Liver (tissue), 9 donors: ENCODE data around the gene TMEM101. TPM values are rescaled to one million over a fixed set of nuclear protein-coding genes. Genes with fewer than 3 reads are reported as not detected.

Experiments
- DNase-seq: peaks from one replicate; pipeline ENCODE4 v3.0.0-alpha.2; 2017; ENCODE audit warnings: low spot score
- H3K27ac ChIP-seq, 2 donors: one replicate each; pipeline ENCODE4 v1.7.0; 2013; ENCODE audit warnings: inconsistent platforms in 2 of 2, low read length in 2 of 2, control low read depth in 1 of 2, low read depth in 1 of 2, mild to moderate bottlenecking in 1 of 2
- H3K27me3 ChIP-seq, 4 donors: one replicate each; pipeline versions ENCODE4 v1.6.1 to v1.7.0; 2013; ENCODE audit warnings: low read length in 3 of 4, inconsistent platforms in 1 of 4, mild to moderate bottlenecking in 1 of 4, moderate library complexity in 1 of 4; ENCODE audit not compliant: control insufficient read depth in 4 of 4, insufficient read depth in 4 of 4
- H3K36me3 ChIP-seq, 4 donors: one replicate each; pipeline versions ENCODE4 v1.6.1 to v1.7.0; 2013; ENCODE audit warnings: low read length in 3 of 4, mild to moderate bottlenecking in 3 of 4, low read depth in 1 of 4, moderate library complexity in 1 of 4; ENCODE audit not compliant: control insufficient read depth in 4 of 4, insufficient read depth in 3 of 4
- H3K4me1 ChIP-seq, 4 donors: one replicate each; pipeline versions ENCODE4 v1.6.1 to v1.7.0; 2013; ENCODE audit warnings: low read length in 3 of 4, mild to moderate bottlenecking in 3 of 4, moderate library complexity in 1 of 4; ENCODE audit not compliant: control insufficient read depth in 4 of 4, insufficient read depth in 4 of 4
- H3K4me3 ChIP-seq, 3 donors: one replicate each; pipeline versions ENCODE4 v1.6.1 to v1.7.0; 2013; ENCODE audit warnings: low read length in 3 of 3, control low read depth in 1 of 3, low read depth in 1 of 3, mild to moderate bottlenecking in 1 of 3
- H3K9ac ChIP-seq, 2 donors: one replicate each; pipeline ENCODE4 v1.7.0; 2013; ENCODE audit warnings: low read length in 2 of 2, mild to moderate bottlenecking in 2 of 2, moderate library complexity in 2 of 2, control low read depth in 1 of 2, low read depth in 1 of 2
- H3K9me3 ChIP-seq, 4 donors: one replicate each; pipeline versions ENCODE4 v1.6.1 to v1.7.0; 2013; ENCODE audit warnings: low read length in 3 of 4; ENCODE audit not compliant: control insufficient read depth in 4 of 4
- ATF3 ChIP-seq: IDR thresholded peaks from 2 replicates; pipeline ENCODE4 v1.6.1; 2016; ENCODE audit warnings: antibody characterized with exemption
- EGR1 ChIP-seq, 2 donors: IDR thresholded peaks; 2 replicates each; pipeline ENCODE4 v1.6.1; 2016 to 2018; ENCODE audit warnings: antibody characterized with exemption in 2 of 2, low read depth in 2 of 2
- FOXA2 ChIP-seq: IDR thresholded peaks from 2 replicates; pipeline ENCODE4 v1.6.1; 2016; ENCODE audit warnings: antibody characterized with exemption
- NR2F2 ChIP-seq: IDR thresholded peaks from 2 replicates; pipeline ENCODE4 v1.6.1; 2016; ENCODE audit warnings: antibody characterized with exemption
- RAD21 ChIP-seq, 2 donors: IDR thresholded peaks; 2 replicates each; pipeline ENCODE4 v1.6.1; 2016; ENCODE audit warnings: antibody characterized with exemption in 2 of 2, mild to moderate bottlenecking in 2 of 2
- RXRA ChIP-seq, 2 donors: IDR thresholded peaks; 2 replicates each; pipeline ENCODE4 v1.6.1; 2017 to 2018; ENCODE audit warnings: antibody characterized with exemption in 2 of 2, mild to moderate bottlenecking in 1 of 2
- TAF1 ChIP-seq: conservative IDR thresholded peaks from 2 replicates; pipeline ENCODE4 v1.6.1; 2016; ENCODE audit warnings: antibody characterized with exemption, mild to moderate bottlenecking
- YY1 ChIP-seq: IDR thresholded peaks from 2 replicates; pipeline ENCODE4 v1.6.1; 2016; ENCODE audit warnings: antibody characterized with exemption, mild to moderate bottlenecking
- WGBS: extraction: QIAGEN DNeasy Blood & Tissue Kit; methylation state at CpG from one replicate; pipeline ENCODE4 v1.1.7; 2013; 5-methylcytosine and 5-hydroxymethylcytosine counted together
- polyA plus RNA-seq, 2 donors: library from polyadenylated mRNA; stranded (reverse) in 1 of 2; unstranded in 1 of 2; fragments of 200-250 nt in 1 of 2; fragments of >200 nt in 1 of 2; fragmentation: Nextera tagmentation in 1 of 2; extraction: Ambion mirVana in 1 of 2; gene quantifications; one replicate each; pipeline versions ENCODE4 v1.2.1 to v1.2.3, GENCODE V29; 2013 to 2015
- total RNA-seq, 2 donors: library from RNA; depleted of rRNA; stranded (reverse); fragments of >200 nt; gene quantifications; one replicate each; pipeline ENCODE4 v1.2.3, GENCODE V29; 2014
- TF ChIP-seq, protein P1 (sequence below): IDR thresholded peaks from 2 replicates; pipeline ENCODE4 v1.6.1; 2016; ENCODE audit warnings: antibody characterized with exemption, mild to moderate bottlenecking
- donor health status: healthy.
- donor health status: healthy.
- donor health status: healthy.
- donor health status: healthy.
- donor health status: healthy.

TMEM101 gene
- total and polyA plus RNA-seq, 4 donors: 12.0 to 25.7 (median 21.4) TPM

DNA sequence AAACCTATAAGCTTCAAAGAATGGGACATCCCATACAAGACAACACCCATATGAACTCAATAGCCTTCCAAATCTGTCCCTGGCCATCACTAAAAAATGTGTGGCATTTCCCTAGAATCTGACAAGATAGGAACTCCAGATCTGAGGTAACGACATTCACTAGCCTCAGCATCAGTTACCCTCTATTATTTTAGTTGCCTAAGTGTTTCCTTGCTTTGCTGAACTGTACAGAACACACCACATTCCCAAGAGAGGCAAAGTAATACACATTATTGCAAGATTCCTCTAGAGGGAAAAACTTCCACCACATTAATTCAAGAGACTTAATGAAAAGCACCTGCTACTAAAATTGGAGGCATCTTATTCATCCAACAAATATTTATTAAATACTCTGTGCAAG is 46.7 kb upstream of the TMEM101 start:
- Histone ChIP-seq H3K27ac (no peak overlapping the region), H3K9me3 (no peaks in the 10 kb centered on the region), H3K4me3 (no peak overlapping the region), H3K27me3 (no peaks in the 10 kb centered on the region), H3K36me3 (peaks cover 5 to 18% (median 12%) of the 10 kb centered on the region in 4 donors), H3K9ac (no peak overlapping the region), H3K4me1 (peaks cover 0 to 14% (median 8%) of the 10 kb centered on the region in 4 donors)
- no peak for TF ChIP-seq TAF1
- TF ChIP-seq, protein P1, sequence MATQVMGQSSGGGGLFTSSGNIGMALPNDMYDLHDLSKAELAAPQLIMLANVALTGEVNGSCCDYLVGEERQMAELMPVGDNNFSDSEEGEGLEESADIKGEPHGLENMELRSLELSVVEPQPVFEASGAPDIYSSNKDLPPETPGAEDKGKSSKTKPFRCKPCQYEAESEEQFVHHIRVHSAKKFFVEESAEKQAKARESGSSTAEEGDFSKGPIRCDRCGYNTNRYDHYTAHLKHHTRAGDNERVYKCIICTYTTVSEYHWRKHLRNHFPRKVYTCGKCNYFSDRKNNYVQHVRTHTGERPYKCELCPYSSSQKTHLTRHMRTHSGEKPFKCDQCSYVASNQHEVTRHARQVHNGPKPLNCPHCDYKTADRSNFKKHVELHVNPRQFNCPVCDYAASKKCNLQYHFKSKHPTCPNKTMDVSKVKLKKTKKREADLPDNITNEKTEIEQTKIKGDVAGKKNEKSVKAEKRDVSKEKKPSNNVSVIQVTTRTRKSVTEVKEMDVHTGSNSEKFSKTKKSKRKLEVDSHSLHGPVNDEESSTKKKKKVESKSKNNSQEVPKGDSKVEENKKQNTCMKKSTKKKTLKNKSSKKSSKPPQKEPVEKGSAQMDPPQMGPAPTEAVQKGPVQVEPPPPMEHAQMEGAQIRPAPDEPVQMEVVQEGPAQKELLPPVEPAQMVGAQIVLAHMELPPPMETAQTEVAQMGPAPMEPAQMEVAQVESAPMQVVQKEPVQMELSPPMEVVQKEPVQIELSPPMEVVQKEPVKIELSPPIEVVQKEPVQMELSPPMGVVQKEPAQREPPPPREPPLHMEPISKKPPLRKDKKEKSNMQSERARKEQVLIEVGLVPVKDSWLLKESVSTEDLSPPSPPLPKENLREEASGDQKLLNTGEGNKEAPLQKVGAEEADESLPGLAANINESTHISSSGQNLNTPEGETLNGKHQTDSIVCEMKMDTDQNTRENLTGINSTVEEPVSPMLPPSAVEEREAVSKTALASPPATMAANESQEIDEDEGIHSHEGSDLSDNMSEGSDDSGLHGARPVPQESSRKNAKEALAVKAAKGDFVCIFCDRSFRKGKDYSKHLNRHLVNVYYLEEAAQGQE: no peak
- no peak for TF ChIP-seq FOXA2
- TF ChIP-seq RXRA (IDR thresholded peaks at IDR 0.05): no peak
- no peak for TF ChIP-seq NR2F2
- TF ChIP-seq RAD21 (IDR thresholded peaks at IDR 0.05): no peak
- 90% methylated on average over 1 of the region's 1 CpG for WGBS
- no peak for DNase-seq

GRCh38 chr17:44059101-44059892 is 44.5 kb upstream of the TMEM101 start:
- no peak overlapping the region for H3K4me3 ChIP-seq
- TF ChIP-seq, protein P1: no peak
- TF ChIP-seq YY1 (no peak), RAD21 (IDR thresholded peaks at IDR 0.05) (no peak), EGR1 (IDR thresholded peaks at IDR 0.05; ENCODE audit: low read depth in 2 of 2) (no peak), ATF3 (no peak)
- H3K4me1 ChIP-seq: peaks cover 0 to 5% (median 3%) of the 10 kb centered on the region in 4 donors
- H3K27ac ChIP-seq: no peak overlapping the region
- H3K9me3 ChIP-seq: no peaks in the 10 kb centered on the region
- peaks cover 6 to 23% (median 13%) of the 10 kb centered on the region in 4 donors for H3K36me3 ChIP-seq
- H3K27me3 ChIP-seq: no peaks in the 10 kb centered on the region
- no peak for DNase-seq
- WGBS: 74% methylated on average over 14 of the region's 14 CpGs
- no peak overlapping the region for H3K9ac ChIP-seq
